ENCODE results near the gene MNAT1.
"Not testable (repeated sequence)": the region's sequence is repeated elsewhere in the genome, so short reads cannot be mapped to it uniquely, and the experiment has no call there.

MNAT1 gene

GRCh38 chr14:60738843-60739508 lies 4.4 kb downstream of the MNAT1 start:
- no peak for DNase-seq

- no peak for DNase-seq
These were observed 10.0 kb downstream of the MNAT1 start for GRCh38 chr14:60744566-60744965.

- no peak for DNase-seq
These were observed 18.9 kb downstream of the MNAT1 start for GRCh38 chr14:60753264-60754119.

GRCh38 chr14:60756847-60757246 lies 22.3 kb downstream of the MNAT1 start:
- DNase-seq, result no peak

GRCh38 chr14:60757567-60758002 lies 23.0 kb downstream of the MNAT1 start:
- no peak for DNase-seq

GRCh38 chr14:60758885-60759284 lies 24.3 kb downstream of the MNAT1 start:
- no peak for DNase-seq

- DNase-seq, result no peak
These were observed 25.6 kb downstream of the MNAT1 start for GRCh38 chr14:60760209-60760608.

GRCh38 chr14:60760644-60761364 lies 26.2 kb downstream of the MNAT1 start:
- peak; percentile 53 for DNase-seq

- no peak for DNase-seq
These were observed 34.0 kb downstream of the MNAT1 start for GRCh38 chr14:60768602-60769001.

GRCh38 chr14:60771117-60771516 lies 36.6 kb downstream of the MNAT1 start:
- no peak for DNase-seq

GRCh38 chr14:60773558-60773957 lies 39.0 kb downstream of the MNAT1 start:
- no peak for DNase-seq

- no peak for DNase-seq
These were observed 40.7 kb downstream of the MNAT1 start for GRCh38 chr14:60775296-60775695.

- DNase-seq, result no peak
These were observed 43.5 kb downstream of the MNAT1 start for GRCh38 chr14:60777856-60778578.

GRCh38 chr14:60779745-60780514 lies 45.4 kb downstream of the MNAT1 start:
- not testable (repeated sequence) for DNase-seq

GRCh38 chr14:60780558-60780957 lies 46.0 kb downstream of the MNAT1 start:
- DNase-seq, result not testable (repeated sequence)

- DNase-seq, result no peak
These were observed 52.3 kb downstream of the MNAT1 start for GRCh38 chr14:60786905-60787304.

- no peak for DNase-seq
These were observed 55.1 kb downstream of the MNAT1 start for GRCh38 chr14:60789656-60790055.

GRCh38 chr14:60790850-60791249 lies 56.3 kb downstream of the MNAT1 start:
- DNase-seq, result no peak

- DNase-seq, result no peak
These were observed 61.9 kb downstream of the MNAT1 start for GRCh38 chr14:60796434-60796833.

- DNase-seq, result no peak
These were observed 65.8 kb downstream of the MNAT1 start for GRCh38 chr14:60800409-60800808.

- no peak for DNase-seq
These were observed 69.3 kb downstream of the MNAT1 start for GRCh38 chr14:60803871-60804270.

GRCh38 chr14:60805841-60806430 lies 71.4 kb downstream of the MNAT1 start:
- no peak for DNase-seq

Measured in COR-L47 (cell line).